ENCODE data around the gene SLCO4C1. TPM values are rescaled to one million over a fixed set of nuclear protein-coding genes. Genes with fewer than 3 reads are reported as not detected.

SLCO4C1 gene
- total and polyA plus RNA-seq, 12 donors = 0.06 to 1.6 (median 0.27) TPM; not detected in 2

DNA sequence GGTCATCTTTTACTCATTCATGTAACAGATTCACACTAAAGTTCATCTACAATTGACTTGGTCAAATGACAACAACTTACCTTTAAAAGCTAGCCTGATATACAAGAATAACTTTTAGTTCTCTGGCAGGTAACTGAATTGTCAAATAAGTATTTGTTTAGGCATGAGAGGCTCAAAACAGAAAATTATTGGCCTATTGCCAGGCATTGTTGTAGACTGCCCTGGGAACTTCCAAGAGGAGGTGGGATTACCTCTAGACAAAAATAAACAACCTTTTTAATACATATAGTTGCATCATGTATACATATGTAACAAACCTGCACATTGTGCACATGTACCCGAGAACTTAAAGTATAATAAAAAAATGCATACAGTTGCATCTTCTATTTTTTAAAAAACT lies 18.2 kb upstream of the SLCO4C1 start:
- intact Hi-C loops (cut with DNase I) = no loop called here
- H3K27me3 ChIP-seq = no peaks in the 10 kb centered on the region
- no peak for DNase-seq
- no peaks in the 10 kb centered on the region for H3K4me1 ChIP-seq (replicated peaks in 1 of 2)
- H3K27ac ChIP-seq = no peak overlapping the region
- no peaks in the 10 kb centered on the region for H3K36me3 ChIP-seq (replicated peaks in 1 of 2)
- no peak overlapping the region for H3K4me3 ChIP-seq
- TF ChIP-seq, protein P1, sequence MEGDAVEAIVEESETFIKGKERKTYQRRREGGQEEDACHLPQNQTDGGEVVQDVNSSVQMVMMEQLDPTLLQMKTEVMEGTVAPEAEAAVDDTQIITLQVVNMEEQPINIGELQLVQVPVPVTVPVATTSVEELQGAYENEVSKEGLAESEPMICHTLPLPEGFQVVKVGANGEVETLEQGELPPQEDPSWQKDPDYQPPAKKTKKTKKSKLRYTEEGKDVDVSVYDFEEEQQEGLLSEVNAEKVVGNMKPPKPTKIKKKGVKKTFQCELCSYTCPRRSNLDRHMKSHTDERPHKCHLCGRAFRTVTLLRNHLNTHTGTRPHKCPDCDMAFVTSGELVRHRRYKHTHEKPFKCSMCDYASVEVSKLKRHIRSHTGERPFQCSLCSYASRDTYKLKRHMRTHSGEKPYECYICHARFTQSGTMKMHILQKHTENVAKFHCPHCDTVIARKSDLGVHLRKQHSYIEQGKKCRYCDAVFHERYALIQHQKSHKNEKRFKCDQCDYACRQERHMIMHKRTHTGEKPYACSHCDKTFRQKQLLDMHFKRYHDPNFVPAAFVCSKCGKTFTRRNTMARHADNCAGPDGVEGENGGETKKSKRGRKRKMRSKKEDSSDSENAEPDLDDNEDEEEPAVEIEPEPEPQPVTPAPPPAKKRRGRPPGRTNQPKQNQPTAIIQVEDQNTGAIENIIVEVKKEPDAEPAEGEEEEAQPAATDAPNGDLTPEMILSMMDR (IDR thresholded peaks at IDR 0.05) = no peak
- no peak for TF ChIP-seq POLR2A (IDR thresholded peaks at IDR 0.05)
- H3K9me3 ChIP-seq (replicated peaks in 1 of 3) = no peaks in the 10 kb centered on the region
- 77 to 92% (median 88%) methylated on average over 1 of the region's 1 CpG for WGBS, 4 donors

DNA sequence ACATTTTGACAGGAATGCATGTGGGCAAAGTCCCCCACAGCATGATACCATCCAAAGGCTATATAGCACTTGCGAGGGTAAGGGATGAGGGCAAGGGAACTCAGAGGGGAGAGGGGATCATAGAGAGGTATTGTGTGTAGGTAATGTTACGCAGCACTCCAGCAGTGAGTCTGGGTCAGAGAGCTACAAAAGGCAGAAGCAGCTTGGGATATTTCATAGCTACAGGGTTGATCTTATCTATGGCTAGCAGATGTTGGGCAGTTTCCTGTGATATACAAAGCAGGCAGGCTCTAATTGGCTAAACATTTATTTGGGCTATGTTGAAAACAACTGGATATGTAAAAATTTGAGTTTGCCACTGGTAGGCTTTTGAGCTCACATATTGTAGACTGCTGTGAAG lies 17.8 kb upstream of the SLCO4C1 start:
- TF ChIP-seq, protein P1 (IDR thresholded peaks at IDR 0.05) = no peak
- Histone ChIP-seq H3K4me3 (no peak overlapping the region), H3K27me3 (no peaks in the 10 kb centered on the region), H3K36me3 (replicated peaks in 1 of 2) (no peaks in the 10 kb centered on the region), H3K9me3 (replicated peaks in 1 of 3) (no peaks in the 10 kb centered on the region), H3K4me1 (replicated peaks in 1 of 2) (no peaks in the 10 kb centered on the region), H3K27ac (no peak overlapping the region)
- WGBS, 4 donors = 66 to 78% (median 75%) methylated on average over 2 of the region's 2 CpGs
- no peak for DNase-seq
- intact Hi-C loops (cut with DNase I) = no loop called here

DNA sequence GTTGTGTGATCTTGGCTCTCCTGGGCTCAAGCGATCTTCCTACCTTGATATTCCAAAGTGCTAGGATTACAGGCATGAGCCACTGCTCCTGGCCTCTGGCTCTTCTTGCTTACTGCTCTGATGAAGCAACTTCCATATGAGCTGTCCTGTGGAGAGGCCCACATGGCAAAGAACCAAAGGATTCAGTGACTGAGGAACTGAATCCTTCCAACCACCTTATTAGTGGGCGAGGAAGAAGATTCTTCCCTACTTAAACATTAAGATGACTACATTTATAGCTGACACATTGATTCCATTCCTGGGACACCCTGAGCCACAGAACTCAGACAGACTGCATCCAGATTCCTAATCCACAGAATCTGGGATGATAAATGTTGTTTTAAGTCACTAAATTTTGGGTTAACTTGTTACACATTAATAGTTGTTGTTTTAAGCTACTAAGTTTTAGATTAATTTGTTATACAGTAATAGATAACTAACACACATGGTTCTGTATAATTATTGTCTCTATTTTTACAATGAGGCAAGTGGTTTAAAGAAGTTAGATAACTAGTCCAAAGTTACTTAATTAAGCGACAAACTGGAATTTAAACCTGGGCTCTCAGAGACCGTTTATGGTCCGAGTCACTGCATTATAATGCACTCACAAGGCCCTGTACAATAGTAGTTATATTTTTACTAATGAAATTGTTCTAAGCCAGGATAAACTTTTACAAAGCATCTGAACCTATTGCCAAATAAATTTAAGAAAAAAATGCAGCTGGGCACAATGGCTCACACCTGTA lies 16.7 kb upstream of the SLCO4C1 start:
- intact Hi-C loops (cut with DNase I) = no loop called here
- TF ChIP-seq, protein P1 (IDR thresholded peaks at IDR 0.05) = no peak
- no peak for TF ChIP-seq POLR2A (IDR thresholded peaks at IDR 0.05)
- 85 to 92% (median 88%) methylated on average over 5 of the region's 5 CpGs for WGBS, 4 donors

DNA sequence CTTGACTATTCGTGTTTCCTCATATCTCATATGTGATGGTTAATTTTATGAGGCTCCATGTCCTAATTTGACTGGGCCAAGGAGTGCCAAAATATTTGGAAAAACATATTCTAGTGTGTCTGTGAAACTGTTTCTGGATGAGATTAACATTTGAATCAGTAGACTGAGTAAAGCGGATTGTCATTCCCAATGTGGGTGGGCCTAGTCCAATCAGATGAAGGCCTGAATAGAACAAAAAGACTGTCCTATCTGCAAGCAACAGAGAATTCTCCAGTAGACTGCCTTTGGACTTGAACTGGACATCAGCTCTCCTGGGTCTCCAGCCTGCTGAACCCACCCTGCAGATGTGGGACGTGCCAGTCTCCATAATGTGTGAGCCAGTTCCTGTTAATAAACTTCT lies 13.5 kb upstream of the SLCO4C1 start:
- intact Hi-C loops (cut with DNase I) = no loop called here
- Histone ChIP-seq H3K27ac (no peak overlapping the region), H3K4me3 (no peak overlapping the region), H3K9me3 (replicated peaks in 1 of 3) (no peaks in the 10 kb centered on the region), H3K4me1 (replicated peaks in 1 of 2) (no peaks in the 10 kb centered on the region), H3K27me3 (no peaks in the 10 kb centered on the region), H3K36me3 (replicated peaks in 1 of 2) (no peaks in the 10 kb centered on the region)
- WGBS, 4 donors = 67 to 86% (median 83%) methylated on average over 3 of the region's 3 CpGs
- DNase-seq = no peak
- no peak for TF ChIP-seq POLR2A (IDR thresholded peaks at IDR 0.05)
- TF ChIP-seq, protein P1 (IDR thresholded peaks at IDR 0.05) = no peak

More for the DNA sequence above, 16.7 kb upstream of the SLCO4C1 start:
- Histone ChIP-seq H3K27me3 (no peaks in the 10 kb centered on the region), H3K27ac (no peak overlapping the region), H3K9me3 (replicated peaks in 1 of 3) (no peaks in the 10 kb centered on the region), H3K4me3 (no peak overlapping the region), H3K4me1 (replicated peaks in 1 of 2) (no peaks in the 10 kb centered on the region), H3K36me3 (replicated peaks in 1 of 2) (no peaks in the 10 kb centered on the region)
- DNase-seq = no peak
